ENCODE data around the gene RNF141.

DNA sequence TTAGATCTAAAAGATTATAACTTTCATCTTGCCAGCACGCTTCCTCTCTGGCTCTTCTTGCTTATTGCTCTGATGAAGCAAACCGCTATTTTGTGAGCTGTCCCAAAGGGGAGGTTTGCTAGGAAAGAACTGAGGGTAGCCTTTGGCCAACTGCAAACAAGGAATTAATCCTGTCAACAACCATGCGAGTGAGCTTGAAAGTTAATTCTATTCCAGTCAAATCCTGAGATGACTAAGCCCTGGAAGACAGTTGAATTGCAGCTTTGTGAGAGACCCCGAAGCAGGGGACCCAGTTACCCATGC is 10.3 kb upstream of the RNF141 start:
- TF ChIP-seq TCF7L2 (IDR thresholded peaks at IDR 0.05; ENCODE audit: borderline replicate concordance, low read depth, low read length), result no peak
- TF ChIP-seq ZNF311 (tag by site-specific recombination; IDR thresholded peaks at IDR 0.05; ENCODE audit: borderline replicate concordance), result no peak
- TF ChIP-seq, protein P1, sequence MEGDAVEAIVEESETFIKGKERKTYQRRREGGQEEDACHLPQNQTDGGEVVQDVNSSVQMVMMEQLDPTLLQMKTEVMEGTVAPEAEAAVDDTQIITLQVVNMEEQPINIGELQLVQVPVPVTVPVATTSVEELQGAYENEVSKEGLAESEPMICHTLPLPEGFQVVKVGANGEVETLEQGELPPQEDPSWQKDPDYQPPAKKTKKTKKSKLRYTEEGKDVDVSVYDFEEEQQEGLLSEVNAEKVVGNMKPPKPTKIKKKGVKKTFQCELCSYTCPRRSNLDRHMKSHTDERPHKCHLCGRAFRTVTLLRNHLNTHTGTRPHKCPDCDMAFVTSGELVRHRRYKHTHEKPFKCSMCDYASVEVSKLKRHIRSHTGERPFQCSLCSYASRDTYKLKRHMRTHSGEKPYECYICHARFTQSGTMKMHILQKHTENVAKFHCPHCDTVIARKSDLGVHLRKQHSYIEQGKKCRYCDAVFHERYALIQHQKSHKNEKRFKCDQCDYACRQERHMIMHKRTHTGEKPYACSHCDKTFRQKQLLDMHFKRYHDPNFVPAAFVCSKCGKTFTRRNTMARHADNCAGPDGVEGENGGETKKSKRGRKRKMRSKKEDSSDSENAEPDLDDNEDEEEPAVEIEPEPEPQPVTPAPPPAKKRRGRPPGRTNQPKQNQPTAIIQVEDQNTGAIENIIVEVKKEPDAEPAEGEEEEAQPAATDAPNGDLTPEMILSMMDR (tag by site-specific recombination; IDR thresholded peaks at IDR 0.05), result no peak
- TF ChIP-seq SETDB1 (IDR thresholded peaks at IDR 0.05; ENCODE audit: insufficient read length, low read length), result no peak
- no peak for TF ChIP-seq ZNF274 (IDR thresholded peaks at IDR 0.05; ENCODE audit: low read length)
- no peak for TF ChIP-seq ZNF274 (tag by site-specific recombination; IDR thresholded peaks at IDR 0.05; ENCODE audit: borderline replicate concordance)
- TF ChIP-seq ZNF560 (tag by site-specific recombination; IDR thresholded peaks at IDR 0.05; ENCODE audit: borderline replicate concordance), result no peak
- TF ChIP-seq, protein P2, sequence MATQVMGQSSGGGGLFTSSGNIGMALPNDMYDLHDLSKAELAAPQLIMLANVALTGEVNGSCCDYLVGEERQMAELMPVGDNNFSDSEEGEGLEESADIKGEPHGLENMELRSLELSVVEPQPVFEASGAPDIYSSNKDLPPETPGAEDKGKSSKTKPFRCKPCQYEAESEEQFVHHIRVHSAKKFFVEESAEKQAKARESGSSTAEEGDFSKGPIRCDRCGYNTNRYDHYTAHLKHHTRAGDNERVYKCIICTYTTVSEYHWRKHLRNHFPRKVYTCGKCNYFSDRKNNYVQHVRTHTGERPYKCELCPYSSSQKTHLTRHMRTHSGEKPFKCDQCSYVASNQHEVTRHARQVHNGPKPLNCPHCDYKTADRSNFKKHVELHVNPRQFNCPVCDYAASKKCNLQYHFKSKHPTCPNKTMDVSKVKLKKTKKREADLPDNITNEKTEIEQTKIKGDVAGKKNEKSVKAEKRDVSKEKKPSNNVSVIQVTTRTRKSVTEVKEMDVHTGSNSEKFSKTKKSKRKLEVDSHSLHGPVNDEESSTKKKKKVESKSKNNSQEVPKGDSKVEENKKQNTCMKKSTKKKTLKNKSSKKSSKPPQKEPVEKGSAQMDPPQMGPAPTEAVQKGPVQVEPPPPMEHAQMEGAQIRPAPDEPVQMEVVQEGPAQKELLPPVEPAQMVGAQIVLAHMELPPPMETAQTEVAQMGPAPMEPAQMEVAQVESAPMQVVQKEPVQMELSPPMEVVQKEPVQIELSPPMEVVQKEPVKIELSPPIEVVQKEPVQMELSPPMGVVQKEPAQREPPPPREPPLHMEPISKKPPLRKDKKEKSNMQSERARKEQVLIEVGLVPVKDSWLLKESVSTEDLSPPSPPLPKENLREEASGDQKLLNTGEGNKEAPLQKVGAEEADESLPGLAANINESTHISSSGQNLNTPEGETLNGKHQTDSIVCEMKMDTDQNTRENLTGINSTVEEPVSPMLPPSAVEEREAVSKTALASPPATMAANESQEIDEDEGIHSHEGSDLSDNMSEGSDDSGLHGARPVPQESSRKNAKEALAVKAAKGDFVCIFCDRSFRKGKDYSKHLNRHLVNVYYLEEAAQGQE (tag by site-specific recombination; IDR thresholded peaks at IDR 0.05), result no peak
- no peak for TF ChIP-seq ZIC2 (tag by site-specific recombination; IDR thresholded peaks at IDR 0.05)
- TF ChIP-seq ZEB2 (tag by site-specific recombination; IDR thresholded peaks at IDR 0.05), result no peak
- TF ChIP-seq GLIS1 (tag by site-specific recombination; IDR thresholded peaks at IDR 0.05), result no peak
- no peak for TF ChIP-seq ZNF76 (tag by site-specific recombination; IDR thresholded peaks at IDR 0.05; ENCODE audit: borderline replicate concordance, low read depth)
